HG02981 (cell line): Measurements from ENCODE around the gene KMT2A.
"Not testable (repeated sequence)": the region's sequence is repeated elsewhere in the genome, so short reads cannot be mapped to it uniquely, and the experiment has no call there.

ENCODE experiments used
- ATAC-seq: cut with Tn5 transposase; IDR thresholded peaks from one replicate; pipeline ENCODE4 v1.9.1; 2021; ENCODE audit warnings: mild to moderate bottlenecking, moderate library complexity; ENCODE audit not compliant: unreplicated experiment

KMT2A gene

DNA sequence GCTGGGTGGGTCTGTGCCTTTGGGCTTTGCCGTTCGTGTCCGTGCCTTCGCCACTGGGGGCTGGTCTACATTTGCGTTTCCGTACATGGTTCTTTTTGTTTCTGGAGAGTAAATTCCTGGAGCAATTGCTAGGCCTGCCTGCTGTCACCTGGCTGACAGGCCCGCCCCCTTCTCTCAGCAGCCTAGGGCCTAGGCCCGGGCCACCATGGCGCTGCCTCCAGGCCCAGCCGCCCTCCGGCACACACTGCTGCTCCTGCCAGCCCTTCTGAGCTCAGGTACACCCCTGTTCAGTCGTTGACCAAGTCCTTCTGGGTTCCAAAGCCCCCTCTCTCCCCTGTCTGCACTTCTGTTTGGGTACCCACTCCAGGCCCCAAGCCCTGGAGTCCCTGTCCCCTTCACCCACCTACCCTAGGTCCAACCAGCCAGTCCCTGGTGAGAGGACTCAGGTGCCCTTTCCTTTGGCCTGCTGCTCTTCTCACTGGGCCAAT is 95.3 kb downstream of the KMT2A start:
- ATAC-seq: no peak

- ATAC-seq: no peak
Observed at GRCh38 chr11:118532091-118532490, 95.8 kb downstream of the KMT2A start.

- no peak for ATAC-seq
Observed at GRCh38 chr11:118532852-118533768, 96.8 kb downstream of the KMT2A start.

GRCh38 chr11:118533769-118534729 is 97.8 kb downstream of the KMT2A start:
- no peak for ATAC-seq

DNA sequence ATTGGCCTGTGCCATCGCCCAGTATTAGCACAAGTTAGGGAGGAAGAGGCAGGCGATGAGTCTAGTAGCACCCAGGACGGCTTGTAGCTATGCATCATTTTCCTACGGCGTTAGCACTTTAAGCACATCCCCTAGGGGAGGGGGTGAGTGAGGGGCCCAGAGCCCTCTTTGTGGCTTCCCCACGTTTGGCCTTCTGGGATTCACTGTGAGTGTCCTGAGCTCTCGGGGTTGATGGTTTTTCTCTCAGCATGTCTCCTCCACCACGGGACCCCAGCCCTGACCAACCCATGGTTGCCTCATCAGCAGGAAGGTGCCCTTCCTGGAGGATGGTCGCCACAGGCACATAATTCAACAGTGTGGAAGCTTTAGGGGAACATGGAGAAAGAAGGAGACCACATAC is 99.0 kb downstream of the KMT2A start:
- ATAC-seq: no peak

DNA sequence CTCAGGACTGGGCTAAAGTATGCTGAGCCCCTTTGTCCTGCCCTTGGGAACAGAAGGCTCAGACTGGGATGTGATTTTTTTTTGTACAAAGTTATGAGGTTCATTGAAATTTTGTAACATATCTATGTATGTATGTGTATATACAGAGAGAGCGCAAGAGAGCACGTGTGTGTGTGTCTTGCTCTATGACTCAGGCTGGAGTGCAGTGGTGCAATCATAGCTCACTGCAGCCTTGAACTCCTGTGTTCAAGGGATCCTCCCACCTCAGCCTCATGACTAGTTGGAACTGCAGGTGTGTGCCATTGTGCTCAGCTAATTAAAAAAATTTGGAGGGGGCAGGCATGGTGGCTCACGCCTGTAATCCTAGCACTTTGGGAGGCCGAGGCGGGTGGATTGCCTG is 100.4 kb downstream of the KMT2A start:
- no peak for ATAC-seq

GRCh38 chr11:118537409-118537980 is 101.2 kb downstream of the KMT2A start:
- no peak for ATAC-seq

DNA sequence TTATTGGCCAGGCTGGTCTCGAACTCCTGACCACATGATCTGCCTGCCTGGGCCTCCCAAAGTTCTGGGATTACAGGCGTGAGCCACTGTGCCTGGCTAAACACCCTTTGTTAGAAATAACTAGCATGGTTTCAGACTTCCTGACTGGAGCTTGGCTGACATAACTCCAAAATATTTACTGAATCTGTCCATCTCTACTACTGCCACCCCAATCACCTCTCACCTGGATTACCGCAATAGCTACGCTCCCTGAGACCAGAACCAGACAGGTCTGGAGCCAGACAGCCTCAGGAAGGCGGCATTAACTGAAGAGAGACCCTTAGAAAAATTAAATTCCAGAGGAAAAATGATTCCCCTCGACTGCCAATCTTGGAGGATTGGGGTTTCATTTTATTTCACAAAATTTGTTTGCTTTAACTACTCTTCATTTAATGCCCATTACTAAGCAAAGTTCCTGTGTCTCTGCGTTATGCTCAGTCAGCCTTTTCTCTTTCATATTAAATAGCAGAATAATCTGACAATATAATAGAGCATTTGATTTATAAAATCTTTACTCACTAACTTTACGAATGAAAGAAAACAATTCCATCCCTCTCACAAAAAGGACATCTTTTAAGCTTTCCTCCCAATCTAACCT is 107.8 kb downstream of the KMT2A start:
- ATAC-seq: no peak

- no peak for ATAC-seq
Observed at GRCh38 chr11:118544647-118545010, 108.3 kb downstream of the KMT2A start.

DNA sequence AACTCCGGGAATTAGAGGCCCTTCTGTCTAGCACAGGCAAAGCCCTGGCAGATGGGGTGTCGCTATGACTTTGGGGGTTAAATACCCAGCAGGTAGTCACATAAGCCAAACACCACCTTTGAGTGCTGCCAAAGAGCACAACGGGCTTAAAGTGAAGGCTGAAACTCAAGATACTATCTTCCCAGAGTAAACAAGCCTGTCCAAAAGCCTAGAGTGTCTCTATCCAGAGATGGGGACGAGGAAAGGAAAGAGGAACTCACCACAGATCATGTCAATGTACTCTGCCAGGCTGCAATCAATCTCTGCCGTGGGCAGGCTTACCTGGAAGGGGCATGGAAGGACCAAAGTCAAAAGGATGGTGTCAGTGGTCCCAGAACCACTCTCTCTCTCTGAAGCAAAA is 109.2 kb downstream of the KMT2A start:
- no peak for ATAC-seq

GRCh38 chr11:118547132-118547531 is 110.8 kb downstream of the KMT2A start:
- no peak for ATAC-seq

- ATAC-seq: no peak
Observed at GRCh38 chr11:118552341-118552740, 116.0 kb downstream of the KMT2A start.

GRCh38 chr11:118560806-118561205 is 124.5 kb downstream of the KMT2A start:
- no peak for ATAC-seq

DNA sequence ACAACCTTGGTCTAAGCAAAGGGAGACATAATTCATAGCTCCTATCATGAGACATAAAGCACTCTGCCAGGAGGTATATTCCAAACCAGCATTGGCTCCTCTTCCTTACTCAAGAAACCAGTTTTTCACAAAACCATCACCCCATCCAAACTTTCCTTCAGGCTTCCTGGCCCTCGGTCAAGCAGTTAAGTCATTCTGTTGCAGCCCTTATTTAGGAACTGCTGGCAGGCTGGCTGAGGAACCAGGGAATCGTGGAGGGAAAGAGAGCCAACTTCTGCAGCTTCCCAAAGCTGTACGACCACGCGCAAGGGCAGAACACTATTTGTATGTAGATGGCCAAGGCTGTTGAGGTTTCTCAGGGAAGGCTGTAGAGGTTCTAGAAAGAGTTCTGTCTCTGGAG is 128.8 kb downstream of the KMT2A start:
- no peak for ATAC-seq

DNA sequence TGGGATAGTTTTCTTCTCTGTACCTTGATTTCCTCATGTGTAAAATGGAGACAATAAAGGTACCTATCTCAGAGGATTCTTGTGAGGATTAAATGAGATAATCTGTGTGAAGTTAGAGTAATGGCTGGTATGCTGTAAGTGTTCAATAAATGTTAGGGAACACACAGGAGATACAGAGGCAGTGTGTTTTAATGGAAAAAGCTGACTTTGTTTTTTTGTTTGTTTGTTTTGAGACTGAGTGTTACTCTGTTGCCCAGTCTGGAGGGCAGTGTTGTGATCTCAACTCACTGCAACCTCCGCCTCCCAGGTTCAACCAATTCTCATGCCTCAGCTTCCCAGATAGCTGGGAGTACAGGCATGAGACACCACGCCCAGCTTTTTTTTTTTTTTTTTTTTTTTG is 133.4 kb downstream of the KMT2A start:
- ATAC-seq: no peak

DNA sequence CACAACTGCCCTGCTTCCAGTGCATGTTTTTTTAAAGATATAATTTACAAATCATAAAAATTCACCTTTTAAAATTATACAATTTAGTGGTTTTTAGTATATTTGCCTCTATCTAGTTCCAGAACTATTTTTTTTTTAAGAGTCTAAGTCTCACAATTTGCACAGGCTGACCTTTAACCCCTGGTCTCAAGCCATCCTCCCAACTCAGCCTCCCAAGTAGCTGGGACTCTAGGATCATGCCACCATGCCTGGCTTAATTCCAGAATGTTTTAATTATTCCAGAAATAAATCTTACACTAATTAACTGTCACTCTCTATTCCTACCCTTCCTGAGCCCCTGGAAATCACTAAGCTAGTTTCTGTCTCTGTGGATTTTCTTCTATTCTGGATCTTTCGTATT is 134.5 kb downstream of the KMT2A start:
- ATAC-seq: no peak

DNA sequence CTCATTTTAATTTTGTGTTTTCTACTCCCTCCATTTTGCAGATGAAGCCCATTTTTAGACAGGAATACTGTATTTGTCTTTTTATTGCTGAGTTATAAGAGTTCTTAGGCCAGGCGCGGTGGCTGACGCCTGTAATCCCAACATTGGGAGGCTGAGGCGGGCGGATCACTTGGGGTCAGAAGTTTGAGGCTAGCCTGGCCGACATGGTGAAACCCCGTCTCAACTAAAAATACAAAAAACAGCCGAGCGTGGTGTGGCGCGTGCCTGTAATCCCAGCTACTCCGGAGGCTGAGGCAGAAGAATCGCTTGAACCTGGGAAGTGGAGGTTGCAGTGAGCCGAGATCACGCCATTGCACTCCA is 135.4 kb downstream of the KMT2A start:
- not testable (repeated sequence) for ATAC-seq

DNA sequence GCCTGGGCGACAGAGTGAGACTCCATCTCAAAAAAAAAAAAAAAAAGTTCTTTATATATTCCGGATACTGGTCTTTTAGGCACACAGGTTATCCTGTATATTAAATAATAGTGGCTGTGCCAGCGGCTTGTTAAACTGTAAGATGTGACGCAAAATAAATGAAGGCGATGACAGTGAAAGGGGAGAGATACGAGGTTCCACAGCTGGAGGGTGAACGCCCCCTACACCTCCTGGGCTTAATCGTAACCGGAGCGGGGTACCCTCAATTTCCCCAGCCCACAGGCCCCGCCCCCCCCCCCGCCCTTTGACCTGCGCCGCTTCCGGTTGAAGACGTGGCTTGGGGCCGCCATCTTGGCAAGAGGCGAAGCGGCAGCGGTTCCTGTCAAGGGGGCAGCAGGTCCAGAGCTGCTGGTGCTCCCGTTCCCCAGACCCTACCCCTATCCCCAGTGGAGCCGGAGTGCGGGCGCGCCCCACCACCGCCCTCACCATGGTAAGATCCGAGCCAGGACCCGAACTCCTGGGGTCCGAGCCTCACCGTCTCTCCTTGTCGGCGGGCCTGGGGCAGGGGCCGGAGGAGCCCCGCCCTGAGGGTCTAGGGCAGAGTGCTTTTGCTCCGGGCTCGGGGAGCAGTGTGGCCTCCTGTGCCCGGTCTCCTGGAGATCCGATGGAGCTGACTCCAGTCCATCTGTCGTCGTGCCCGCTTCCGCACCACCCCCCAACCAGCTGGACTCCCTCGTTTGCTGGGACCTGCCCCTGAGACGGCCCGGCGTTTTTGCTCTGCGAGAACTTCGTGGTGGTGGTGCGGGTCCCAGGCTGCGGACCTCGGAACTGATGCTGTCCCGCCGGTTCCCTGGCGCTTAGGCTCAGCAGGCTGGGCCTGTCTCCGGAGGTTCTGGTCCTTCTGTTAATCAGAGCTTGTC is 136.0 kb downstream of the KMT2A start, which contains the start of gene ARCN1:
ARCN1 (plus strand) TSS at position 349 of the 920 bp plus-strand sequence; CDS start at position 488, 139 bp downstream.
- peak; percentile 70 for ATAC-seq

DNA sequence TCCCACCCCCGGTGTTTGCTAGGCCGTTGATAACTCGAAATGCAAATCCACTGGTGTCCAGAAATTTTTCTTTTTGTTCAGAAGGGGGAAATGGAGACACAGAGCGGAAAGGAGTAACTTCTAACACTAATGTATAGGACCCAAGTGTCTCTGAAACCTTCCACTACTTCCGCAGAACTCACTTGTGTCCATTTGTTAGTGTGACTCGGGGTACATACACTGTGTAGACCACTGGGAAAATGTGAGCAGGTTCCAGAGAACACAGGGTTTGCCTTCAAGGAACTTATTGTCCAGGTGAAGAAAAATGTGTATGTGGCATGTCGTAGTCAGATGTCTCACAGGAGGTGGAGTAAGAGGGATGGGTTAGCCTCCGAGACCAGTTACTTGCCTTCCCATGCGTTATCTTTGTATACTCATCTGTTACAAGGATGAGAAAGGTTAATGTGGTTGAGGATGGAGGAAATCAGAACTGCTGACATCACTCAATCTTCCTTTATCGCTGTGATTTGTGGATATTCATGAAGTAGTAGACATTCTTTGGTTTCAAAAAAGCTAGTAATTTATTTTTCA is 136.8 kb downstream of the KMT2A start:
- ATAC-seq: no peak
